Neural cell (in vitro differentiated cells): Measurements from ENCODE around the gene DIAPH2. TPM values are rescaled to one million over a fixed set of nuclear protein-coding genes. Genes with fewer than 3 reads are reported as not detected.

Source experiments
- H2AFZ ChIP-seq: fragments of 200-600, 300-800 bp; sonication (generic), shearing (Covaris generic); 2 replicates; pipeline ENCODE4 v1.6.0; 2014; ENCODE audit warnings: low read depth, mild to moderate bottlenecking, antibody characterized with exemption, low read length, moderate library complexity
- H3F3A ChIP-seq: fragments of 200-600 bp; shearing (Covaris generic); 2 replicates; pipeline ENCODE4 v1.6.1; 2016; ENCODE audit warnings: mild to moderate bottlenecking, moderate library complexity, mixed read lengths, antibody characterized with exemption, low read length; ENCODE audit not compliant: insufficient read depth, poor library complexity, severe bottlenecking
- H3K27ac ChIP-seq: fragments of 200-600, 300-800 bp; sonication (generic), shearing (Covaris generic); 2 replicates; pipeline ENCODE4 v1.5.1; 2014; ENCODE audit warnings: mild to moderate bottlenecking, low read length, moderate library complexity
- H3K27me3 ChIP-seq: fragments of 300-800, 200-600 bp; sonication (generic), shearing (Covaris generic); 2 replicates; pipeline ENCODE4 v1.6.0; 2014; ENCODE audit warnings: mild to moderate bottlenecking, low read depth, low read length, moderate library complexity; ENCODE audit not compliant: insufficient read depth
- H3K36me3 ChIP-seq: fragments of 300-800, 200-600 bp; sonication (generic), shearing (Covaris generic); 2 replicates; pipeline ENCODE4 v1.5.1; 2014; ENCODE audit warnings: mild to moderate bottlenecking, antibody characterized with exemption, low read length, moderate library complexity; ENCODE audit not compliant: insufficient read depth
- H3K4me2 ChIP-seq: fragments of 300-800, 200-600 bp; sonication (generic), shearing (Covaris generic); 2 replicates; pipeline ENCODE4 v1.6.0; 2014; ENCODE audit warnings: mild to moderate bottlenecking, low read length
- H3K4me3 ChIP-seq: fragments of 300-800, 200-600 bp; sonication (generic), shearing (Covaris generic); 2 replicates; pipeline ENCODE4 v1.5.1; 2014; ENCODE audit warnings: mild to moderate bottlenecking, low read length, moderate library complexity
- H3K79me2 ChIP-seq: fragments of 200-600 bp; shearing (Covaris generic); replicated peaks from 2 replicates; pipeline ENCODE4 v1.6.0; 2014; ENCODE audit warnings: mild to moderate bottlenecking, low read length, moderate library complexity; ENCODE audit not compliant: insufficient read depth
- H3K9ac ChIP-seq: fragments of 300-800, 200-600 bp; sonication (generic), shearing (Covaris generic); 2 replicates; pipeline ENCODE4 v1.6.1; 2016; ENCODE audit warnings: mild to moderate bottlenecking, low read length, mixed read lengths
- H3K9me2 ChIP-seq: fragments of 200-600 bp; shearing (Covaris generic); 2 replicates; pipeline ENCODE4 v1.6.1; 2016; ENCODE audit warnings: mild to moderate bottlenecking, low read length, mixed read lengths; ENCODE audit not compliant: insufficient read depth
- H3K9me3 ChIP-seq: fragments of 200-600, 300-800 bp; sonication (generic), shearing (Covaris generic); 2 replicates; pipeline ENCODE4 v1.6.1; 2016; ENCODE audit warnings: mild to moderate bottlenecking, mixed run types, low read length, moderate library complexity, mixed read lengths
- H4K20me1 ChIP-seq: fragments of 200-600 bp; shearing (Covaris generic); 2 replicates; pipeline ENCODE4 v1.6.1; 2016; ENCODE audit warnings: mild to moderate bottlenecking, mixed run types; ENCODE audit not compliant: insufficient read depth
- EP300 ChIP-seq: fragments of 450-650 bp; conservative IDR thresholded peaks from 2 replicates; pipeline ENCODE4 v1.6.1; 2014; ENCODE audit warnings: antibody characterized with exemption, mild to moderate bottlenecking, moderate library complexity; ENCODE audit not compliant: poor library complexity, severe bottlenecking
- EZH2 ChIP-seq: fragments of 200-600, 300-800 bp; shearing (Covaris generic), sonication (generic); IDR thresholded peaks from 2 replicates; pipeline ENCODE4 v1.6.1; 2014; ENCODE audit warnings: antibody characterized with exemption, low read length, borderline replicate concordance, mild to moderate bottlenecking; ENCODE audit not compliant: insufficient read depth, poor library complexity, severe bottlenecking
- MXI1 ChIP-seq: fragments of 450-650 bp; conservative IDR thresholded peaks from 2 replicates; pipeline ENCODE4 v1.6.1; 2014; ENCODE audit warnings: antibody characterized with exemption, mild to moderate bottlenecking; ENCODE audit not compliant: poor library complexity, severe bottlenecking
- POLR2AphosphoS5 ChIP-seq: IDR thresholded peaks from 2 replicates; pipeline ENCODE4 v1.6.1; 2012
- RAD21 ChIP-seq: fragments of 450-650 bp; conservative IDR thresholded peaks from 2 replicates; pipeline ENCODE4 v1.6.1; 2014; ENCODE audit warnings: antibody characterized with exemption, mild to moderate bottlenecking, moderate library complexity
- REST ChIP-seq: IDR thresholded peaks from 2 replicates; pipeline ENCODE4 v1.6.1; 2012; ENCODE audit warnings: borderline replicate concordance
- SMC3 ChIP-seq: fragments of 450-650 bp; conservative IDR thresholded peaks from 2 replicates; pipeline ENCODE4 v1.6.1; 2014; ENCODE audit warnings: antibody characterized with exemption, mild to moderate bottlenecking, moderate library complexity; ENCODE audit not compliant: poor library complexity
- TAF1 ChIP-seq: IDR thresholded peaks from 2 replicates; pipeline ENCODE4 v1.6.1; 2012; ENCODE audit warnings: low read depth
- polyA plus RNA-seq: library from polyadenylated mRNA; depleted of rRNA; stranded (reverse); fragments of >200 nt; gene quantifications from 2 replicates; pipeline ENCODE4 v1.2.3, GENCODE V29; 2014
- TF ChIP-seq, protein P1 (sequence below): fragments of 450-650 bp; IDR thresholded peaks from 2 replicates; pipeline ENCODE4 v1.5.1; 2014; ENCODE audit warnings: antibody characterized with exemption, mild to moderate bottlenecking, moderate library complexity; ENCODE audit not compliant: poor library complexity, severe bottlenecking

The DIAPH2 gene
- polyA plus RNA-seq, 1 donor from 2014 or later: 0.07 TPM

GRCh38 chrX:96978906-96979305, 294.3 kb downstream of the DIAPH2 start:
- Histone ChIP-seq H3K36me3 (no peaks in the 10 kb centered on the region), H3K27ac (no peak overlapping the region), H3K4me3 (no peak overlapping the region), H3K27me3 (no peaks in the 10 kb centered on the region), H3K9me2 (no peaks in the 10 kb centered on the region), H3K9me3 (no peaks in the 10 kb centered on the region), H4K20me1 (no peaks in the 10 kb centered on the region), H3K9ac (no peak overlapping the region), H2AFZ (no peak overlapping the region), H3K79me2 (no peaks in the 10 kb centered on the region), H3K4me2 (no peak overlapping the region), H3F3A (no peaks in the 10 kb centered on the region)
- TF ChIP-seq EP300 (no peak), MXI1 (no peak), POLR2AphosphoS5 (no peak), TAF1 (no peak), SMC3 (no peak), EZH2 (no peak), RAD21 (no peak), REST (no peak)
- TF ChIP-seq, protein P1, sequence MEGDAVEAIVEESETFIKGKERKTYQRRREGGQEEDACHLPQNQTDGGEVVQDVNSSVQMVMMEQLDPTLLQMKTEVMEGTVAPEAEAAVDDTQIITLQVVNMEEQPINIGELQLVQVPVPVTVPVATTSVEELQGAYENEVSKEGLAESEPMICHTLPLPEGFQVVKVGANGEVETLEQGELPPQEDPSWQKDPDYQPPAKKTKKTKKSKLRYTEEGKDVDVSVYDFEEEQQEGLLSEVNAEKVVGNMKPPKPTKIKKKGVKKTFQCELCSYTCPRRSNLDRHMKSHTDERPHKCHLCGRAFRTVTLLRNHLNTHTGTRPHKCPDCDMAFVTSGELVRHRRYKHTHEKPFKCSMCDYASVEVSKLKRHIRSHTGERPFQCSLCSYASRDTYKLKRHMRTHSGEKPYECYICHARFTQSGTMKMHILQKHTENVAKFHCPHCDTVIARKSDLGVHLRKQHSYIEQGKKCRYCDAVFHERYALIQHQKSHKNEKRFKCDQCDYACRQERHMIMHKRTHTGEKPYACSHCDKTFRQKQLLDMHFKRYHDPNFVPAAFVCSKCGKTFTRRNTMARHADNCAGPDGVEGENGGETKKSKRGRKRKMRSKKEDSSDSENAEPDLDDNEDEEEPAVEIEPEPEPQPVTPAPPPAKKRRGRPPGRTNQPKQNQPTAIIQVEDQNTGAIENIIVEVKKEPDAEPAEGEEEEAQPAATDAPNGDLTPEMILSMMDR: no peak

DNA sequence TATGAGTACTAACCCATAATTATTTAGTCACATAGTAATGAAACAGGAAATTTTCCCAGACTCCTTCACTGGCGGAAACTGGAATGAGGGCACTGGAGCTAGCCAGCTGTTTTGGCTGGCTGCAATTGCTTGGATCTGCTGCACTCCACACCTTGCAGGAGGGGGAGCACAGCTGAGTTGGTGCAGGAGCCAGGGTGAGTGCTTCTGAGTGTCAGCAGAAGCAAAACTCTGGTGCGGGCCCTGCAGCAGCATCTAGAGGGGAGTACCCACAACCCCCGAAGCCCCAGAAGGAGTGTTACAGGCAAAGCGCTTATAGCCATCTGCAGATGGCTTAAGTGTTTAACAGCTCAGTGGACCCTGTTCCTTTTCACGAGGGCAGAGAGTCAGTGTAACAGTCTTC, 295.1 kb downstream of the DIAPH2 start:
- Histone ChIP-seq H3K79me2 (no peaks in the 10 kb centered on the region), H2AFZ (no peak overlapping the region), H3K4me3 (no peak overlapping the region), H4K20me1 (no peaks in the 10 kb centered on the region), H3F3A (no peaks in the 10 kb centered on the region), H3K27ac (no peak overlapping the region), H3K9me2 (no peaks in the 10 kb centered on the region), H3K36me3 (no peaks in the 10 kb centered on the region), H3K4me2 (no peak overlapping the region), H3K9ac (no peak overlapping the region), H3K27me3 (no peaks in the 10 kb centered on the region), H3K9me3 (no peaks in the 10 kb centered on the region)
- no peak for TF ChIP-seq EP300
- no peak for TF ChIP-seq POLR2AphosphoS5
- TF ChIP-seq RAD21: no peak
- no peak for TF ChIP-seq TAF1
- no peak for TF ChIP-seq REST
- TF ChIP-seq SMC3: no peak
- TF ChIP-seq, protein P1: no peak
- TF ChIP-seq EZH2: no peak
- no peak for TF ChIP-seq MXI1
